ENCODE results near the gene LRMDA.

DNA sequence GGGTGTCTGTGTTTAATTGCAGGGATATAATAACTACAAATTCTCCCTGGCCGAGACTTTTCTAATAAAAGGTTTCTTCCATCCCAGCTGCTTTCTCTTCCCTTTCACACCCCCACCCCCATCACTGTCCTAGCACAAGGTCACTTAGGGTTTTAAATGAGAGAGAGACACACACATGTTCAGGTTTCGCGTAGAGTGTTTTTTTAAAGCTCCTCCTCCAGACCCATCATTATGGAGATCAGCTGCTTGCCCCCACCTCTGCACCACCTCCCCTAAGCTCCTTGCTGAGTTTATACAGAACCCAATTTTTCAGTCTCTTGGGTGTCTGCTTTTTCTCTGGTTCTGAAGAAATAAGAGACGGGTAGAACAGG is 18.6 kb downstream of the LRMDA start:
- TF ChIP-seq, protein P1, sequence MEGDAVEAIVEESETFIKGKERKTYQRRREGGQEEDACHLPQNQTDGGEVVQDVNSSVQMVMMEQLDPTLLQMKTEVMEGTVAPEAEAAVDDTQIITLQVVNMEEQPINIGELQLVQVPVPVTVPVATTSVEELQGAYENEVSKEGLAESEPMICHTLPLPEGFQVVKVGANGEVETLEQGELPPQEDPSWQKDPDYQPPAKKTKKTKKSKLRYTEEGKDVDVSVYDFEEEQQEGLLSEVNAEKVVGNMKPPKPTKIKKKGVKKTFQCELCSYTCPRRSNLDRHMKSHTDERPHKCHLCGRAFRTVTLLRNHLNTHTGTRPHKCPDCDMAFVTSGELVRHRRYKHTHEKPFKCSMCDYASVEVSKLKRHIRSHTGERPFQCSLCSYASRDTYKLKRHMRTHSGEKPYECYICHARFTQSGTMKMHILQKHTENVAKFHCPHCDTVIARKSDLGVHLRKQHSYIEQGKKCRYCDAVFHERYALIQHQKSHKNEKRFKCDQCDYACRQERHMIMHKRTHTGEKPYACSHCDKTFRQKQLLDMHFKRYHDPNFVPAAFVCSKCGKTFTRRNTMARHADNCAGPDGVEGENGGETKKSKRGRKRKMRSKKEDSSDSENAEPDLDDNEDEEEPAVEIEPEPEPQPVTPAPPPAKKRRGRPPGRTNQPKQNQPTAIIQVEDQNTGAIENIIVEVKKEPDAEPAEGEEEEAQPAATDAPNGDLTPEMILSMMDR (IDR thresholded peaks at IDR 0.05; ENCODE audit: borderline replicate concordance, extremely low read depth, low read length, poor library complexity, severe bottlenecking): no peak
- no peak for TF ChIP-seq EZH2 (IDR thresholded peaks at IDR 0.05; ENCODE audit: borderline replicate concordance, low read depth, low read length, severe bottlenecking)

All from DND-41 (cell line).